Cardiac fibroblast (primary cell): ENCODE results near the gene ZDHHC1.
A peak's percentile ranks its signal among the peaks of the same experiment; 100 is the strongest.

ENCODE experiments used
- DNase-seq, 2 donors: peaks; one replicate each; pipeline versions ENCODE4 v3.0.0 to v3.0.0-alpha.2; 2010; ENCODE audit warnings: low read depth in 2 of 2
- H3K4me3 ChIP-seq, 2 donors: replicated peaks in 1 of 2; 1 replicate in 1 of 2; 2 replicates in 1 of 2; pipeline ENCODE4 v1.5.1; 2011; ENCODE audit warnings: low read depth in 2 of 2, low read length in 2 of 2, mild to moderate bottlenecking in 2 of 2, moderate library complexity in 1 of 2
- TF ChIP-seq, protein P1 (sequence below): IDR thresholded peaks from one replicate; pipeline ENCODE4 v1.5.1; 2011; ENCODE audit warnings: low read depth, mild to moderate bottlenecking, low read length, inconsistent platforms

Gene ZDHHC1

DNA sequence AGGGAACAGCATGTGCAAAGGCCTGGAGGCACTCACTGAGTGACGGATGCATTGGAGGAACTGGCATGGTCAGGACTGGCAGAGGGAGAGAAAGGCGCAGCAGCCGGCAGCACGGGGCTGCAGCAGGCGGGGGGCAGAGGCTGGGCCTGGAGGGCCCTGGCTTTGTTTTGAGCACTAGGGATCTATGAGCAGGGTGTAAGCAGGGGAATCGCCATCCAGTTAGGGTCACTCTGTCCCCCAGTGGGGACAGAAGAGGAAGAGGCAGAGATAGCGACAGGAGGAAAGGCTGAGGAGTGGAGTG is 28.8 kb upstream of the ZDHHC1 start:
- TF ChIP-seq, protein P1, sequence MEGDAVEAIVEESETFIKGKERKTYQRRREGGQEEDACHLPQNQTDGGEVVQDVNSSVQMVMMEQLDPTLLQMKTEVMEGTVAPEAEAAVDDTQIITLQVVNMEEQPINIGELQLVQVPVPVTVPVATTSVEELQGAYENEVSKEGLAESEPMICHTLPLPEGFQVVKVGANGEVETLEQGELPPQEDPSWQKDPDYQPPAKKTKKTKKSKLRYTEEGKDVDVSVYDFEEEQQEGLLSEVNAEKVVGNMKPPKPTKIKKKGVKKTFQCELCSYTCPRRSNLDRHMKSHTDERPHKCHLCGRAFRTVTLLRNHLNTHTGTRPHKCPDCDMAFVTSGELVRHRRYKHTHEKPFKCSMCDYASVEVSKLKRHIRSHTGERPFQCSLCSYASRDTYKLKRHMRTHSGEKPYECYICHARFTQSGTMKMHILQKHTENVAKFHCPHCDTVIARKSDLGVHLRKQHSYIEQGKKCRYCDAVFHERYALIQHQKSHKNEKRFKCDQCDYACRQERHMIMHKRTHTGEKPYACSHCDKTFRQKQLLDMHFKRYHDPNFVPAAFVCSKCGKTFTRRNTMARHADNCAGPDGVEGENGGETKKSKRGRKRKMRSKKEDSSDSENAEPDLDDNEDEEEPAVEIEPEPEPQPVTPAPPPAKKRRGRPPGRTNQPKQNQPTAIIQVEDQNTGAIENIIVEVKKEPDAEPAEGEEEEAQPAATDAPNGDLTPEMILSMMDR = no peak
- no peak overlapping the region for H3K4me3 ChIP-seq
- DNase-seq = no peak

DNA sequence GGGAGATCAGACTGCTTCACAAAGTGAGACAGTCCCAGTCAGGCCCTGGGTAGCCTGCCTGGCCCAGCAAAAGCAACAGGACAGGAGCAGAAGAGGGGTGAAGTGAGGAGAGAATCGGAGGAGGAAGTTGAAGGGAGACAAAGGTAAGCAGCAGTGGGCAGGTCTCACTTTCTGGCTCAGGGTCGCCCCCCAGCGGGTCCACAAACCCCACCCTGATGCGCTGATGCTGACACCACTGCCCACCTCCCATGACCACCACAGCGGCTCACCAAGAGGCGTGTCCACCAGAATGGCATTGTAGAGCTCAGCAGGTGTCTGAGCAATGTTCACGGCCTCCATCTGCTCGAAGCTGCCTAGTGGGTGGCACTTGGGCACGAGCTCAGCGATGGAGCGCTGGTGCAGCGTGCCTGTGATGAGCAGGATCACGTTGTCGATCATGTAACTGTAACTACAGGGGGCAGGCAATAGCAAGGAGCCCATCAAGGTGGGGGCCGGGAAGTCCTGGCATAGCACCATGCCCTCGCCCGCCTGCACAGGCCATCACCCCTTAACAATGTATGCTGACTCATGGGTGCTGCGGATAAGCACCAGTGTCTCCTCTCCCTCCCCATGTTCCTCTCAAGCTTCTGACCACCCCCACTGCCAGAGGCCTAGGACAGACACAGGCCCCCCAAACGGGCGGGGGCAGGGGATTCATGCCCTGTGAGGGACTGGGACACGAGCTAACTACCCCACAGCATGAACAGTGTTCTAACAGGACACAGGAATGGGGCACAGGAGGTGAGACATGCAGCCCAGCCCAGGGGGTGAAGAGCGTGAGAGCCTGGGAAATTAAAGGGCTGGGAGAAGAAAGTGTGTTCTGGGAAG is 28.2 kb upstream of the ZDHHC1 start:
- no peak for DNase-seq
- TF ChIP-seq, protein P1 = no peak
- no peak overlapping the region for H3K4me3 ChIP-seq

DNA sequence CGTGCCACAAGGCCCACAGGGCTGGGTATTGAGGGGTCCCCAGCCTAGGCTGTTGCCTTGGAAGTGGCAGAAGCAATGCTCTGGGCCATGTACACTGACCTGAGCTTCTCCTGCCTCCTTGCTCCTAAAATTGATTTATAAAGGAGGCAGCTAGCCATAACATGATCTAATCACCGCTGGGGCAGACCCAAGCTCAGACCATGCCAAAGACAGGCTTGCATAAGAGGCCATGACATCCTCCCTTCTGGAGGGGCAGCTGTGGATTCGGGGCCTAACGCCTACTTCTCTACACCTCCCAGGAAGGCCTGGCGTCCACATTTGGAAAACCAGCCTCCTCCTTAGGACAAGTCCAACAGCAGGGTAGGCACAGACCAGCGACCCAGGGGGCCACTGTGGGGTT is 27.0 kb upstream of the ZDHHC1 start:
- no peak overlapping the region for H3K4me3 ChIP-seq
- TF ChIP-seq, protein P1 = no peak
- DNase-seq = peak in 1 of 2 donors; percentile 57

DNA sequence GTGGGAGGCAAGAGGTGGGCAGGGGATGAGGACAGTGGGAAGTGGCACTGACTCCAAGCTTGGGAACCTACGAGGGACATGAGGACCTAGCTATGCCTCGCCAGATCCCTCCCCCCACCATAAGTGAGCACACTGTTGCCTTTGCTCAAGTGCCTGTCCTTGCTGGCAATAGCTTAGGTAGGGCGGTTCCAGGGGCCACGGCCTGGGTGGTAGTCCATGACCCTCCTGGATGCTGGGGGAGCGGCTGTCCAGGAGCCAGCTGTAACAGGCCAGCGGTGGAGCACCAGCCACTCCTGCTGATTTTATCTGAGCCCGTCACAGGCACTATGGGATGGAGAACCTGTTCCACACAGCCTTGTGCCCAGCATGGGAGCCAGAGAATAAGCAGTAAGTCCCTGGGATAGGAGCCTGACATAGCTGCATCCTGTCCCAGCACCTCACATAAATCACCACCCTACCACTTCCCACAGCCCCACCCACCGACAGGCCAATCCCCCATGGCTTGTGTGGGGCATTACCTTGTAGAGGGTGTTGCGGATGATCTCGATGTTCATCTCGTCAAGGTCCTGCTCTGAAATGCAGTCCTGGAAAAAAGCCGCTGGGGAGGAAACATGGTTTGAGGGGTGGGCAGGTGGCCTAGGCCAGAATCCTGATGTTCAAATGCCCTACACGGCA is 26.4 kb upstream of the ZDHHC1 start:
- no peak overlapping the region for H3K4me3 ChIP-seq
- TF ChIP-seq, protein P1 = no peak
- DNase-seq = no peak

DNA sequence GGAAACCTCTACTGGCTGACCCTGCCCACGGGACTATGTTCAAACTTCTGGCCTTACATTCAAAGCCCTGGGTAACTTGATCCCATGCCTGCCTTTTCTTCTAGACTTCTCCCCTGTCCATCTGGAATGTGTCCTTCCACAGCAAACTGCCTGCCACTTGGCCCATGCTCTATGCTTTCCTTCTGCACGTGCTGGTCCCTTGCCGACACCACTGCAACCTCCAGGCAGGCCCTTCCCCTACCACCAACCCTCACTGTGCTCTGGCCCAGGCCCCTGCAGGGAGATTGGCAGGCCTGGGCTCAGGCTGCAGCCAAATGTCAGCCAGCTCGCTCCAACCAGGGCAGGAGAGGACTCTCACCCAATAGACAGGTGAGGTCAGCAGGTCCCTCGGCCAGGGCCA is 25.6 kb upstream of the ZDHHC1 start:
- H3K4me3 ChIP-seq = no peak overlapping the region
- no peak for DNase-seq
- TF ChIP-seq, protein P1 = no peak

DNA sequence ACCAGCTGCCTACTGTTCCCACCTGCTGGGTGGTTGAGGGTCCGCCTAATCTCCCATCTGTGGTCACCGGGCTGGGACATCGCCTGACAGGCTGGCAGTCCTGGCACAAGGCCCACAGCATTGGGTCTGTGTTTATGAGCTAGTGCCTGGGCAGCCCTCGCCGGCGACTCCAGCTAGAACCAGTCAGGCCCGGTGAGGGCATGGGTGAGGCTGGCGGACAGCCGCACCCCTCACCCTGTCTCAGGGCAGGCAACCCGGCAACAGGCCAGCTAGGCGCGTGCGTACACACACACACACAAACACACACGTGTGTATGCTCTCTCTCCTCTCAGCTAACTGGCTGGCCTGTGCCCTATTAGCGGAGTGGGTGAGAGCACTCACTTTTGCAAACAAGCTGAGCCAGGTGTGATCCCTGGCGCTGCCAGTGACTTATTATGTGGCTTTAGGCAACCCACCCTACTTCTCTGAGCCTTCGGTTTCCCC is 25.0 kb upstream of the ZDHHC1 start:
- no peak overlapping the region for H3K4me3 ChIP-seq
- DNase-seq = no peak
- TF ChIP-seq, protein P1 = no peak
